Suprapubic skin (tissue), 4 donors: ENCODE measurements around the gene KIF16B. TPM values are rescaled to one million over a fixed set of nuclear protein-coding genes. Genes with fewer than 3 reads are reported as not detected.

Experiments
- DNase-seq, 2 donors: peaks; one replicate each; pipeline ENCODE4 v3.0.0-alpha.2; 2019; ENCODE audit warnings: low spot score in 2 of 2
- H3K27ac ChIP-seq: fragments of 200-600 bp; sonication (generic); one replicate; pipeline ENCODE4 v1.5.1; 2019
- H3K27me3 ChIP-seq: fragments of 200-600 bp; sonication (generic); one replicate; pipeline ENCODE4 v1.5.1; 2019
- H3K36me3 ChIP-seq: fragments of 200-600 bp; sonication (generic); one replicate; pipeline ENCODE4 v1.5.1; 2019
- H3K4me1 ChIP-seq: fragments of 200-600 bp; sonication (generic); one replicate; pipeline ENCODE4 v1.5.1; 2019
- H3K4me3 ChIP-seq: fragments of 200-600 bp; sonication (generic); one replicate; pipeline ENCODE4 v1.5.1; 2019; ENCODE audit warnings: mild to moderate bottlenecking
- H3K9me3 ChIP-seq: fragments of 200-600 bp; sonication (generic); one replicate; pipeline ENCODE4 v1.5.1; 2019
- CTCF ChIP-seq, 2 donors: fragments of 200-600 bp in 1 of 2; fragments of 450-650 bp in 1 of 2; sonication (generic) in 1 of 2; IDR thresholded peaks; one replicate each; pipeline ENCODE4 v1.5.1; 2016 to 2019; ENCODE audit warnings: antibody characterized with exemption in 2 of 2, mild to moderate bottlenecking in 1 of 2, moderate library complexity in 1 of 2
- EP300 ChIP-seq: sonication (generic); formaldehyde crosslinking; IDR thresholded peaks from one replicate; pipeline ENCODE4 v1.6.1; 2017; ENCODE audit warnings: antibody characterized with exemption
- POLR2A ChIP-seq, 2 donors: fragments of 450-650 bp; IDR thresholded peaks; one replicate each; pipeline ENCODE4 v1.6.1; 2017; ENCODE audit warnings: antibody characterized with exemption in 2 of 2, mild to moderate bottlenecking in 2 of 2, moderate library complexity in 2 of 2
- POLR2AphosphoS5 ChIP-seq, 3 donors: sonication (generic); formaldehyde crosslinking; IDR thresholded peaks; one replicate each; pipeline ENCODE4 v1.6.1; 2017; ENCODE audit warnings: antibody characterized with exemption in 3 of 3
- WGBS: methylation state at CpG from one replicate; pipeline ENCODE4 v1.1.5; 2018; 5-methylcytosine and 5-hydroxymethylcytosine counted together
- total RNA-seq, 4 donors: library from RNA; depleted of rRNA; stranded (reverse); fragments of >200 nt; gene quantifications; one replicate each; pipeline ENCODE4 v1.1.0, GENCODE V29; 2016

KIF16B gene
- total RNA-seq, 4 donors from 2014 or later: 23.7 to 64.0 (median 38.2) TPM

- no peak for DNase-seq
- H3K9me3 ChIP-seq: no peaks in the 10 kb centered on the region
- H3K27ac ChIP-seq: no peak overlapping the region
- no peaks in the 10 kb centered on the region for H3K4me1 ChIP-seq
- TF ChIP-seq EP300 (no peak), POLR2AphosphoS5 (IDR thresholded peaks at IDR 0.05) (no peak), POLR2A (IDR thresholded peaks at IDR 0.05) (no peak), CTCF (IDR thresholded peaks at IDR 0.05) (no peak)
- H3K4me3 ChIP-seq: no peak overlapping the region
- no peaks in the 10 kb centered on the region for H3K36me3 ChIP-seq
- no peaks in the 10 kb centered on the region for H3K27me3 ChIP-seq
- 83% methylated on average over 8 of the region's 9 CpGs for WGBS
Measured at GRCh38 chr20:16609066-16609465, 35.8 kb upstream of the KIF16B start.

DNA sequence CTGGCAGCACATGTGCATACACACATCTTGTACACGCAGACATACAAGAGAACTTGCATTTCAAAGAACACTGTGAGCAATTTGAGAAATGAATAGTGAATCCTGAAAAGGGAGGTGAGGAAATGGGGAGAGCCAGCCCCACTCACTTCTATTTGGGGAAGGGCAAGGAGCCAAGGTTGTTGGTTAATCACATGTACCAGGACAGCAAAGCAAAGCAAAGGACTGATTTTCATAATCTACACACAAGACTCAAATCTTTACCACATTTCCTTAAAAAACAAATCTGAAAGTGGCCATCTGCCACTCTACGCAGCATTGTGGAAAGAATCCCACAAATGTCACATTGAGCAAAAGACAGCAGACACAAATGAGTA lies 35.0 kb upstream of the KIF16B start:
- WGBS: 62% methylated on average over 2 of the region's 2 CpGs
- H3K36me3 ChIP-seq: no peaks in the 10 kb centered on the region
- no peak overlapping the region for H3K4me3 ChIP-seq
- no peaks in the 10 kb centered on the region for H3K4me1 ChIP-seq
- H3K9me3 ChIP-seq: no peaks in the 10 kb centered on the region
- no peak for TF ChIP-seq POLR2AphosphoS5 (IDR thresholded peaks at IDR 0.05)
- H3K27ac ChIP-seq: no peak overlapping the region
- no peaks in the 10 kb centered on the region for H3K27me3 ChIP-seq
- DNase-seq: no peak

DNA sequence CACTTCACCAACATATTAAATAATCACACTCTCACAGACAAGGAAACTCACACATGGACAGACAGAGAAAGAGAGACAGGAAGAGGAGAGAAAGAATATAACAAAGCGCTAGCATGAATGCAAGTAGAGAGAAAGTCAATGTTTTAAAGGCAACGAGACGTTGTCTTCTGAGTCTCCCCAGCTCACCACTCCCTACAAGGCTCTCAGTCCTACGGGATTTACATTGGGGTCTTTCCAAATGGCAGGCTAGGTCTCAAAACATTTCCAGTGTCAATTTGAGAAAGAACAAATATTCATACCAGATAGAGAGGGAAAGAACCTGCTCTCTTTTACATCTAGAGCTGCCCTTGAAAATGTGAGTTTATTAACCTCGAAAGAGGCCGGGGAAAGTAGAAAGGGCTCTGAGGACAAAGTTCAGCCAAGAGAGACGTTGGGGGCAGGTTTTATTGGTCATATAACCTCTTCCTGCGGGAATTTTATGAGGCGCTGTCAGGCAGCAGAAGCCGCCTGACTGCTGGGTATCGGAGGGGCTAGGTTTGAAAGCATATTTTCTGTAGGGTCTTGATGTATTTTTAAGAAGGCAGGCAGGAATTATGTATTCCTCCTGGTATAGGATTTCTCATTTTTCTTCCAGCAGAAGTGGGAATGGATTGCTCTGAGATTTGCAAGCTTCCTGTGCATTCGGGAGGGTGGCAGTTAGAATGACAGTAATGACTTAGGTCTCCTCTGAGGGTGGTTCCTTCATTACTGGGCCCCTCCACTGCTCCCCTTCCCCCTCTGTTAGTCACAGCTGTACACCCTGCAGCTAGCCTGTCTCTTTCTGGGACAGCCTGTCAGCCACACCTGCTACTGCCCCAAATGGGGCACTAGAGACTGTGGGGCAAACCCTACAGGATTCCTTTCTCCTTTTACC lies 34.4 kb upstream of the KIF16B start:
- Histone ChIP-seq H3K36me3 (no peaks in the 10 kb centered on the region), H3K4me3 (no peak overlapping the region), H3K9me3 (no peaks in the 10 kb centered on the region), H3K27me3 (no peaks in the 10 kb centered on the region), H3K27ac (no peak overlapping the region), H3K4me1 (no peaks in the 10 kb centered on the region)
- no peak for DNase-seq
- 67% methylated on average over 12 of the region's 12 CpGs for WGBS
- TF ChIP-seq EP300: no peak
- TF ChIP-seq CTCF (IDR thresholded peaks at IDR 0.05): no peak
- TF ChIP-seq POLR2A (IDR thresholded peaks at IDR 0.05): no peak
- no peak for TF ChIP-seq POLR2AphosphoS5 (IDR thresholded peaks at IDR 0.05)

DNA sequence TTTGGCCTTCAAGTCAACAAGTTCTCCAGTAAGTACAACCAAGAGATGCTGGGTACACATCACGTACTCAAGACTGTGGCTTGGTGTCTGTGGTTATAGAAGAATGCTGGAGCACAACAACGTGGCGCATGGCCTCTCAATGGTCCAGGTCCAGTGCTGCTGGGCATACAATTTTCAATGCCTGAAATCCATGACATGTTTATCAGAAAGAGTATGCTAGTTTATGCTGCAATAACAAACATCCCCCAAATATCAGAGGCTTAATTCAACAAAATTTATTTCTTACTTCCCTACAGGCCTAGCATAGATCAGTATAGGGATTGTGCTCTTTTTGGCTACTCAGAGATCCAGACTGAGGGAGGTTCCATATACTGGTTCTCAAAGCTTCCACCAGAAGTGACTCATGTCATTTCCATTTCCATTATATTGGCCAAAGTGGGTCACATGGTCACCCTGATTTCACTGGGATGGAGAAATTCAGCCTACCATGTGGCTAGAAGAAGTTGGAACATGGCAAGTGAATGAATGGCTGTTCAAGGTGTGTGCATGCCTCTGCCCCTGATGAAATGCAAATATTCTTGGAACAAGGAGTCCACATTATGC lies 33.3 kb upstream of the KIF16B start:
- Histone ChIP-seq H3K27ac (no peak overlapping the region), H3K27me3 (no peaks in the 10 kb centered on the region), H3K36me3 (no peaks in the 10 kb centered on the region), H3K4me1 (no peaks in the 10 kb centered on the region), H3K4me3 (no peak overlapping the region), H3K9me3 (no peaks in the 10 kb centered on the region)
- no peak for TF ChIP-seq EP300
- no peak for DNase-seq
- 100% methylated on average over 2 of the region's 3 CpGs for WGBS

DNA sequence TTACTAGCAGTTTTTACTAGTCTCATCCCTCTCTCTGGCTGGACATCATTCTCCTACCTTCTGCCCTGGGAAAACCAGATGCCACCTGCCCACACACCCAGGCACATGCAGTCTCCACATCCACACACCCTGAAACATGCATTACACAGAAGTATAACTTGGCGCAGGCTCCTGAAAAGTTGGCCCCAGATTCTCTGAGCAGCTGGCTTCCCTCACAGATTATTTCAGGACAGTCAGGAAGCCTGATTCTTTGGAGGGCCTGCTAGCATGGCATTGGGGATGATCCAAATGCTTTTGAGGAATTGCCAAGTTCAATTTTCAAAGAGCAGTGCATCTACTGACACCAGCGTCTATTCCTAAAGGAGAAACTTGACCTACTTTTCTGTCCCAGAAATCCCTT lies 27.8 kb upstream of the KIF16B start:
- H3K4me1 ChIP-seq: no peaks in the 10 kb centered on the region
- no peaks in the 10 kb centered on the region for H3K27me3 ChIP-seq
- no peaks in the 10 kb centered on the region for H3K36me3 ChIP-seq
- DNase-seq: no peak
- no peak overlapping the region for H3K4me3 ChIP-seq
- no peaks in the 10 kb centered on the region for H3K9me3 ChIP-seq
- no peak overlapping the region for H3K27ac ChIP-seq
- TF ChIP-seq EP300 (no peak), POLR2A (IDR thresholded peaks at IDR 0.05) (no peak)
- WGBS: 49% methylated on average over 2 of the region's 2 CpGs

DNA sequence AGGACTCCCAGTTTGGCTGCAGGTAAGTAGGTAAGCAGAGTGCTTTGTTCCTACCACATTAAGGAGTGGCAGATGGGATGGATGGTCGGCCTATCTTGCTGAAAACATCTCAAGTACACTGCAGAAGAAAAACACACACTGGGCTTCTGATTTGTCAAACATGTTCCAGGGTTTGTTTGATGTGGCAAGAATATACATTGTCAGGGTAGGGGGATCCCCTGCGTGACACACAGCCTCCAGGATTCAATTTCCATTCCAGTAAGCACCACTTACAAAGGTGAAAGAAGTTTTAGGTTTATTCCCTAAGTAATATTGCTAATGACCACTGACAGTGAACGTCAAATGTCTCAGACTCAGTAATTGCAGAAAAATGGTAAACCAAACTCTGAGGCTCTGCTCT lies 26.0 kb upstream of the KIF16B start:
- Histone ChIP-seq H3K4me3 (no peak overlapping the region), H3K9me3 (no peaks in the 10 kb centered on the region), H3K27me3 (no peaks in the 10 kb centered on the region), H3K4me1 (no peaks in the 10 kb centered on the region), H3K27ac (no peak overlapping the region), H3K36me3 (no peaks in the 10 kb centered on the region)
- no peak for DNase-seq
- no peak for TF ChIP-seq POLR2A (IDR thresholded peaks at IDR 0.05)
- no peak for TF ChIP-seq CTCF (IDR thresholded peaks at IDR 0.05)
- TF ChIP-seq EP300: no peak
- TF ChIP-seq POLR2AphosphoS5 (IDR thresholded peaks at IDR 0.05): no peak
- 80% methylated on average over 3 of the region's 3 CpGs for WGBS
